Neural cell (in vitro differentiated cells): ENCODE results near the gene PLG. TPM values are rescaled to one million over a fixed set of nuclear protein-coding genes. Genes with fewer than 3 reads are reported as not detected.

ENCODE experiments used
- polyA plus RNA-seq: library from polyadenylated mRNA; depleted of rRNA; stranded (reverse); fragments of >200 nt; gene quantifications from 2 replicates; pipeline ENCODE4 v1.2.3, GENCODE V29; 2014

Gene PLG
- polyA plus RNA-seq, 1 donor from 2014 or later: not detected

Other genes starting within 250 kb of the PLG start
- not detected in 2 replicates for gene LPA, start 38.0 kb upstream of the PLG start, polyA plus RNA-seq